ENCODE measurements around the gene TSC22D1. TPM values are rescaled to one million over a fixed set of nuclear protein-coding genes. Genes with fewer than 3 reads are reported as not detected.

Gene TSC22D1
- 8.5 and 20.1 TPM in 2 replicates for total RNA-seq (2014; rRNA removed; shearing (Covaris generic); ENCODE audit: low replicate concordance)

GRCh38 chr13:44575741-44576350, at the start of gene TSC22D1:
Gene TSC22D1, minus strand, starts transcription at chr13:44576330. Its CDS starts 256 bp downstream, at chr13:44576074.
- H3K4me3 ChIP-seq (ENCODE audit: low read length), result peak within 1 kb of the TSS; percentile 87
- H3K9me3 ChIP-seq (ENCODE audit: low read length), result no peaks in the 10 kb centered on the region
- H3K9ac ChIP-seq (ENCODE audit: low read length), result peak within 1 kb of the TSS; percentile 79
- H3K4me2 ChIP-seq (ENCODE audit: low read depth, low read length, poor library complexity, severe bottlenecking), result peak within 1 kb of the TSS; percentile 96
- peaks cover 24% of the 10 kb centered on the region for H3K4me1 ChIP-seq (ENCODE audit: low read length)
- H4K20me1 ChIP-seq (ENCODE audit: insufficient read depth, low read depth, low read length), result peaks cover 6% of the 10 kb centered on the region; the same call in 1 of the 2 replicates
- H3K36me3 ChIP-seq (ENCODE audit: insufficient read depth, low read length), result no peaks in the 10 kb centered on the region
- no peaks in the 10 kb centered on the region; the same call in 1 of the 2 replicates for H3K27me3 ChIP-seq (ENCODE audit: low read length)
- H3K27ac ChIP-seq (ENCODE audit: low read length), result no peak within 1 kb of the TSS
- H2AFZ ChIP-seq (ENCODE audit: low read length), result peak within 1 kb of the TSS; percentile 99
- DNase-seq, result no peak
- H3K9me2 ChIP-seq (replicated peaks; ENCODE audit: insufficient read depth, low read length), result no peaks in the 10 kb centered on the region
- H3K79me2 ChIP-seq (ENCODE audit: low read length), result no peaks in the 10 kb centered on the region

GRCh38 chr13:44622708-44623107, 46.6 kb upstream of the TSC22D1 start:
- no peak overlapping the region for H3K4me2 ChIP-seq (ENCODE audit: low read depth, low read length, poor library complexity, severe bottlenecking)
- H3K27ac ChIP-seq (ENCODE audit: low read length), result no peak overlapping the region
- H2AFZ ChIP-seq (ENCODE audit: low read length), result no peak overlapping the region
- H3K4me3 ChIP-seq (ENCODE audit: low read length), result no peak overlapping the region
- H3K79me2 ChIP-seq (ENCODE audit: low read length), result no peaks in the 10 kb centered on the region
- no peaks in the 10 kb centered on the region for H3K4me1 ChIP-seq (ENCODE audit: low read length)
- H3K27me3 ChIP-seq (ENCODE audit: low read length), result no peaks in the 10 kb centered on the region
- no peaks in the 10 kb centered on the region for H3K36me3 ChIP-seq (ENCODE audit: insufficient read depth, low read length)
- H4K20me1 ChIP-seq (ENCODE audit: insufficient read depth, low read depth, low read length), result no peaks in the 10 kb centered on the region
- H3K9me2 ChIP-seq (replicated peaks; ENCODE audit: insufficient read depth, low read length), result no peaks in the 10 kb centered on the region
- H3K9me3 ChIP-seq (ENCODE audit: low read length), result no peaks in the 10 kb centered on the region
- no peak overlapping the region for H3K9ac ChIP-seq (ENCODE audit: low read length)
- no peak for DNase-seq

GRCh38 chr13:44622261-44622660, 46.1 kb upstream of the TSC22D1 start:
- H4K20me1 ChIP-seq (ENCODE audit: insufficient read depth, low read depth, low read length), result no peaks in the 10 kb centered on the region
- no peak overlapping the region for H2AFZ ChIP-seq (ENCODE audit: low read length)
- no peaks in the 10 kb centered on the region for H3K36me3 ChIP-seq (ENCODE audit: insufficient read depth, low read length)
- H3K9me3 ChIP-seq (ENCODE audit: low read length), result no peaks in the 10 kb centered on the region
- H3K79me2 ChIP-seq (ENCODE audit: low read length), result no peaks in the 10 kb centered on the region
- no peaks in the 10 kb centered on the region for H3K27me3 ChIP-seq (ENCODE audit: low read length)
- H3K4me2 ChIP-seq (ENCODE audit: low read depth, low read length, poor library complexity, severe bottlenecking), result no peak overlapping the region
- no peak overlapping the region for H3K4me3 ChIP-seq (ENCODE audit: low read length)
- no peaks in the 10 kb centered on the region for H3K4me1 ChIP-seq (ENCODE audit: low read length)
- DNase-seq, result no peak
- H3K9me2 ChIP-seq (replicated peaks; ENCODE audit: insufficient read depth, low read length), result no peaks in the 10 kb centered on the region
- no peak overlapping the region for H3K27ac ChIP-seq (ENCODE audit: low read length)
- H3K9ac ChIP-seq (ENCODE audit: low read length), result no peak overlapping the region

GRCh38 chr13:44620057-44620456, 43.9 kb upstream of the TSC22D1 start:
- no peak for DNase-seq
- no peaks in the 10 kb centered on the region for H3K79me2 ChIP-seq (ENCODE audit: low read length)
- H3K9me2 ChIP-seq (replicated peaks; ENCODE audit: insufficient read depth, low read length), result no peaks in the 10 kb centered on the region
- no peak overlapping the region for H3K27ac ChIP-seq (ENCODE audit: low read length)
- H2AFZ ChIP-seq (ENCODE audit: low read length), result no peak overlapping the region
- no peaks in the 10 kb centered on the region for H3K4me1 ChIP-seq (ENCODE audit: low read length)
- H3K36me3 ChIP-seq (ENCODE audit: insufficient read depth, low read length), result no peaks in the 10 kb centered on the region
- no peak overlapping the region for H3K4me2 ChIP-seq (ENCODE audit: low read depth, low read length, poor library complexity, severe bottlenecking)
- H4K20me1 ChIP-seq (ENCODE audit: insufficient read depth, low read depth, low read length), result no peaks in the 10 kb centered on the region
- H3K9ac ChIP-seq (ENCODE audit: low read length), result no peak overlapping the region
- no peak overlapping the region for H3K4me3 ChIP-seq (ENCODE audit: low read length)
- no peaks in the 10 kb centered on the region for H3K27me3 ChIP-seq (ENCODE audit: low read length)
- no peaks in the 10 kb centered on the region for H3K9me3 ChIP-seq (ENCODE audit: low read length)

- H3K27me3 ChIP-seq (ENCODE audit: low read length), result no peaks in the 10 kb centered on the region
- no peak overlapping the region for H3K4me3 ChIP-seq (ENCODE audit: low read length)
- DNase-seq, result no peak
- H2AFZ ChIP-seq (ENCODE audit: low read length), result no peak overlapping the region
- H3K4me2 ChIP-seq (ENCODE audit: low read depth, low read length, poor library complexity, severe bottlenecking), result no peak overlapping the region
- H3K9me3 ChIP-seq (ENCODE audit: low read length), result no peaks in the 10 kb centered on the region
- no peaks in the 10 kb centered on the region for H3K9me2 ChIP-seq (replicated peaks; ENCODE audit: insufficient read depth, low read length)
- no peaks in the 10 kb centered on the region for H3K36me3 ChIP-seq (ENCODE audit: insufficient read depth, low read length)
- H3K9ac ChIP-seq (ENCODE audit: low read length), result no peak overlapping the region
- H3K4me1 ChIP-seq (ENCODE audit: low read length), result no peaks in the 10 kb centered on the region
- no peak overlapping the region for H3K27ac ChIP-seq (ENCODE audit: low read length)
- no peaks in the 10 kb centered on the region for H4K20me1 ChIP-seq (ENCODE audit: insufficient read depth, low read depth, low read length)
- no peaks in the 10 kb centered on the region for H3K79me2 ChIP-seq (ENCODE audit: low read length)
Measured at GRCh38 chr13:44619651-44620050, 43.5 kb upstream of the TSC22D1 start.

- Histone ChIP-seq H3K79me2 (ENCODE audit: low read length) (no peaks in the 10 kb centered on the region), H3K27me3 (ENCODE audit: low read length) (no peaks in the 10 kb centered on the region), H3K4me1 (ENCODE audit: low read length) (no peaks in the 10 kb centered on the region)
Measured at GRCh38 chr13:44618326-44618725, 42.2 kb upstream of the TSC22D1 start.

GRCh38 chr13:44617648-44618047, 41.5 kb upstream of the TSC22D1 start:
- Histone ChIP-seq H2AFZ (ENCODE audit: low read length) (no peak overlapping the region), H3K27me3 (ENCODE audit: low read length) (no peaks in the 10 kb centered on the region), H3K9me3 (ENCODE audit: low read length) (no peaks in the 10 kb centered on the region), H3K79me2 (ENCODE audit: low read length) (no peaks in the 10 kb centered on the region), H4K20me1 (ENCODE audit: insufficient read depth, low read depth, low read length) (no peaks in the 10 kb centered on the region), H3K36me3 (ENCODE audit: insufficient read depth, low read length) (no peaks in the 10 kb centered on the region), H3K27ac (ENCODE audit: low read length) (no peak overlapping the region), H3K4me1 (ENCODE audit: low read length) (no peaks in the 10 kb centered on the region), H3K4me3 (ENCODE audit: low read length) (no peak overlapping the region), H3K9ac (ENCODE audit: low read length) (no peak overlapping the region), H3K4me2 (ENCODE audit: low read depth, low read length, poor library complexity, severe bottlenecking) (no peak overlapping the region), H3K9me2 (replicated peaks; ENCODE audit: insufficient read depth, low read length) (no peaks in the 10 kb centered on the region)
- no peak for DNase-seq

More at GRCh38 chr13:44618326-44618725, 42.2 kb upstream of the TSC22D1 start:
- Histone ChIP-seq H3K4me2 (ENCODE audit: low read depth, low read length, poor library complexity, severe bottlenecking) (no peak overlapping the region), H3K9me3 (ENCODE audit: low read length) (no peaks in the 10 kb centered on the region), H3K9me2 (replicated peaks; ENCODE audit: insufficient read depth, low read length) (no peaks in the 10 kb centered on the region), H3K9ac (ENCODE audit: low read length) (no peak overlapping the region), H3K36me3 (ENCODE audit: insufficient read depth, low read length) (no peaks in the 10 kb centered on the region), H3K27ac (ENCODE audit: low read length) (no peak overlapping the region), H3K4me3 (ENCODE audit: low read length) (no peak overlapping the region), H4K20me1 (ENCODE audit: insufficient read depth, low read depth, low read length) (no peaks in the 10 kb centered on the region), H2AFZ (ENCODE audit: low read length) (no peak overlapping the region)
- no peak for DNase-seq

GRCh38 chr13:44609137-44609536, 33.0 kb upstream of the TSC22D1 start:
- no peaks in the 10 kb centered on the region for H3K27me3 ChIP-seq (ENCODE audit: low read length)
- H4K20me1 ChIP-seq (ENCODE audit: insufficient read depth, low read depth, low read length), result no peaks in the 10 kb centered on the region
- H3K4me2 ChIP-seq (ENCODE audit: low read depth, low read length, poor library complexity, severe bottlenecking), result no peak overlapping the region
- H3K79me2 ChIP-seq (ENCODE audit: low read length), result no peaks in the 10 kb centered on the region
- no peak overlapping the region for H3K9ac ChIP-seq (ENCODE audit: low read length)
- no peaks in the 10 kb centered on the region for H3K9me2 ChIP-seq (replicated peaks; ENCODE audit: insufficient read depth, low read length)
- H3K4me1 ChIP-seq (ENCODE audit: low read length), result no peaks in the 10 kb centered on the region
- no peak overlapping the region for H2AFZ ChIP-seq (ENCODE audit: low read length)
- no peak overlapping the region for H3K27ac ChIP-seq (ENCODE audit: low read length)
- no peaks in the 10 kb centered on the region for H3K36me3 ChIP-seq (ENCODE audit: insufficient read depth, low read length)
- no peaks in the 10 kb centered on the region for H3K9me3 ChIP-seq (ENCODE audit: low read length)
- peak; percentile 41 for DNase-seq
- H3K4me3 ChIP-seq (ENCODE audit: low read length), result no peak overlapping the region
